Neural progenitor cell (in vitro differentiated cells): ENCODE data around the gene EMC6. TPM values are rescaled to one million over a fixed set of nuclear protein-coding genes. Genes with fewer than 3 reads are reported as not detected.

Experiments
- DNase-seq: peaks from one replicate; pipeline ENCODE4 v3.0.0-alpha.2; 2016; ENCODE audit warnings: low spot score
- H2AFZ ChIP-seq: fragments of 200-600 bp; sonication (generic); replicated peaks from 2 replicates; pipeline ENCODE4 v1.6.1; 2016; ENCODE audit warnings: antibody characterized with exemption
- H3F3A ChIP-seq: fragments of 200-600 bp; sonication (generic); 2 replicates; pipeline ENCODE4 v1.6.1; 2016; ENCODE audit warnings: antibody characterized with exemption, low read depth
- H3K27ac ChIP-seq: fragments of 200-600 bp; sonication (generic); 2 replicates; pipeline ENCODE4 v1.5.1; 2016; ENCODE audit warnings: mild to moderate bottlenecking
- H3K27me3 ChIP-seq: fragments of 200-600 bp; sonication (generic); 2 replicates; pipeline ENCODE4 v1.6.1; 2016; ENCODE audit warnings: mild to moderate bottlenecking, moderate library complexity
- H3K36me3 ChIP-seq: fragments of 200-600 bp; sonication (generic); 2 replicates; pipeline ENCODE4 v1.5.1; 2016
- H3K4me1 ChIP-seq: fragments of 200-600 bp; sonication (generic); 2 replicates; pipeline ENCODE4 v1.6.1; 2016; ENCODE audit warnings: mixed run types
- H3K4me2 ChIP-seq: fragments of 200-600 bp; sonication (generic); 2 replicates; pipeline ENCODE4 v1.6.1; 2016
- H3K4me3 ChIP-seq: fragments of 200-600 bp; sonication (generic); 2 replicates; pipeline ENCODE4 v1.5.1; 2016
- H3K79me2 ChIP-seq: fragments of 200-600 bp; sonication (generic); 2 replicates; pipeline ENCODE4 v1.6.1; 2016; ENCODE audit warnings: low read depth
- H3K9ac ChIP-seq: fragments of 200-600 bp; sonication (generic); 2 replicates; pipeline ENCODE4 v1.6.1; 2016
- H3K9me3 ChIP-seq: fragments of 200-600 bp; sonication (generic); 2 replicates; pipeline ENCODE4 v1.5.1; 2016; ENCODE audit warnings: low read depth
- H4K20me1 ChIP-seq: fragments of 200-600 bp; sonication (generic); 2 replicates; pipeline ENCODE4 v1.6.1; 2016; ENCODE audit warnings: low read depth
- H3K27ac Mint-ChIP-seq: 3 replicates; pipeline ENCODE4 v1.8.0; 2021; ENCODE audit warnings: mixed read lengths
- H3K27me3 Mint-ChIP-seq: 2 replicates; pipeline ENCODE4 v1.8.0; 2022; ENCODE audit warnings: low read depth, mild to moderate bottlenecking, inconsistent platforms, moderate library complexity, mixed read lengths; ENCODE audit not compliant: insufficient read depth
- H3K36me3 Mint-ChIP-seq: 3 replicates; pipeline ENCODE4 v1.8.0; 2021; ENCODE audit warnings: mixed read lengths
- H3K4me1 Mint-ChIP-seq: 3 replicates; pipeline ENCODE4 v1.8.0; 2021; ENCODE audit warnings: mixed read lengths
- H3K4me3 Mint-ChIP-seq: 3 replicates; pipeline ENCODE4 v1.8.0; 2021; ENCODE audit warnings: mild to moderate bottlenecking, moderate library complexity, mixed read lengths
- H3K9me3 Mint-ChIP-seq: 3 replicates; pipeline ENCODE4 v1.8.0; 2020; ENCODE audit warnings: mixed read lengths
- EZH2 ChIP-seq: fragments of 200-600 bp; sonication (generic); IDR thresholded peaks from 2 replicates; pipeline ENCODE4 v1.6.1; 2017; ENCODE audit warnings: antibody characterized with exemption, mild to moderate bottlenecking, moderate library complexity
- EZH2phosphoT487 ChIP-seq: fragments of 200-600 bp; sonication (generic); IDR thresholded peaks from 2 replicates; pipeline ENCODE4 v1.6.1; 2017; ENCODE audit warnings: antibody characterized with exemption
- total RNA-seq: library from RNA; depleted of rRNA; stranded (reverse); fragments of >200 nt; gene quantifications from 2 replicates; pipeline ENCODE4 v1.2.3, GENCODE V29; 2015; ENCODE audit warnings: low replicate concordance
- TF ChIP-seq, protein P1 (sequence below): fragments of 200-600 bp; sonication (generic); IDR thresholded peaks from 2 replicates; pipeline ENCODE4 v1.5.1; 2017; ENCODE audit warnings: antibody characterized with exemption, mild to moderate bottlenecking

Gene EMC6
- total RNA-seq, 1 donor from 2014 or later: 20.0 TPM

DNA sequence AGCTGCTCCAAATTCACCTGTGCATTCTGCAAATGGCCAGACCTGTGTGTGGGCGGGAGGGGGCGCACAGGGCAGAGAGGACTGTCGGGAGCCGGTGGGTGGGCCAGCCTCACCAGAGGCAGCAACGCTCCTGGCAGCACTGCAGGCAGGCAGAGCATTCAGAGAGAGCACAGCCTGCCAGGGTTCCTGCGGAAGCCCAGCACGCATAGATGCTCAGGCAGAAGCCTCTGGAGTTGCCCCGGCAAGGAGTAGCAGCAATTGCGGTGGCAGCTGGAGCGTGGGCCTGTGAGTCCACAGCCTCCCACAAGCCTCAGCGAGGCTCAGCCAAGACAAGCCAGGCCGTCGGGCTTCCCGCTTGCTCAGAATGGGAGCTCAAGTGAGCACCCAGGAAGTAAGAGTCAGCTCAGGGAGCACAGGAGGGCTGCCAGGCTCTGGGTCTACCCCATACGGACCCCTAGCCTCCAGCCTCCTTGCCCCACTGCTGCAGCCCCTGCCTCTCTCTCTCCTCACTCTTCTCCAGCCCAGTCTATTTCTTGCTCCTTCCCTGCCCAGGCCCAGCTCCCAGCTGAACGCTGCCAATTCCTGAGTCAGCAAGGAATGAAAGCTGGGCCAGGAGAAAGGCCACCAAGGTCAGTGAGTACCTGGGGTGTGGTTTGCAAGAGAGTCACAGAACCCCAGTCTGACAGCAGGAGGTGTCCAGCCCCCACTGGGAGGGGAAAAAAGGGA, 9.6 kb downstream of the EMC6 start:
- no peaks in the 10 kb centered on the region for H3K27me3 ChIP-seq
- no peak overlapping the region for H3K27ac ChIP-seq
- H3K4me2 ChIP-seq: no peak overlapping the region
- no peak overlapping the region for H3K9ac ChIP-seq
- Mint-ChIP-seq H3K9me3 (no peaks in the 10 kb centered on the region), H3K27me3 (peaks cover 9% of the 10 kb centered on the region), H3K4me1 (peaks cover 18% of the 10 kb centered on the region), H3K27ac (peak overlapping the region; percentile 6), H3K4me3 (no peak overlapping the region), H3K36me3 (no peaks in the 10 kb centered on the region)
- peak; percentile 65 for DNase-seq
- H3K4me1 ChIP-seq: peaks cover 9% of the 10 kb centered on the region
- no peaks in the 10 kb centered on the region for H3K79me2 ChIP-seq
- H2AFZ ChIP-seq: peak overlapping the region; percentile 79
- H3K9me3 ChIP-seq: no peaks in the 10 kb centered on the region
- no peak for TF ChIP-seq EZH2
- TF ChIP-seq, protein P1, sequence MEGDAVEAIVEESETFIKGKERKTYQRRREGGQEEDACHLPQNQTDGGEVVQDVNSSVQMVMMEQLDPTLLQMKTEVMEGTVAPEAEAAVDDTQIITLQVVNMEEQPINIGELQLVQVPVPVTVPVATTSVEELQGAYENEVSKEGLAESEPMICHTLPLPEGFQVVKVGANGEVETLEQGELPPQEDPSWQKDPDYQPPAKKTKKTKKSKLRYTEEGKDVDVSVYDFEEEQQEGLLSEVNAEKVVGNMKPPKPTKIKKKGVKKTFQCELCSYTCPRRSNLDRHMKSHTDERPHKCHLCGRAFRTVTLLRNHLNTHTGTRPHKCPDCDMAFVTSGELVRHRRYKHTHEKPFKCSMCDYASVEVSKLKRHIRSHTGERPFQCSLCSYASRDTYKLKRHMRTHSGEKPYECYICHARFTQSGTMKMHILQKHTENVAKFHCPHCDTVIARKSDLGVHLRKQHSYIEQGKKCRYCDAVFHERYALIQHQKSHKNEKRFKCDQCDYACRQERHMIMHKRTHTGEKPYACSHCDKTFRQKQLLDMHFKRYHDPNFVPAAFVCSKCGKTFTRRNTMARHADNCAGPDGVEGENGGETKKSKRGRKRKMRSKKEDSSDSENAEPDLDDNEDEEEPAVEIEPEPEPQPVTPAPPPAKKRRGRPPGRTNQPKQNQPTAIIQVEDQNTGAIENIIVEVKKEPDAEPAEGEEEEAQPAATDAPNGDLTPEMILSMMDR: peak; percentile 37
- TF ChIP-seq EZH2phosphoT487: no peak
- peaks cover 3% of the 10 kb centered on the region for H3F3A ChIP-seq
- H3K4me3 ChIP-seq: no peak overlapping the region
- no peaks in the 10 kb centered on the region for H3K36me3 ChIP-seq
- no peaks in the 10 kb centered on the region for H4K20me1 ChIP-seq

DNA sequence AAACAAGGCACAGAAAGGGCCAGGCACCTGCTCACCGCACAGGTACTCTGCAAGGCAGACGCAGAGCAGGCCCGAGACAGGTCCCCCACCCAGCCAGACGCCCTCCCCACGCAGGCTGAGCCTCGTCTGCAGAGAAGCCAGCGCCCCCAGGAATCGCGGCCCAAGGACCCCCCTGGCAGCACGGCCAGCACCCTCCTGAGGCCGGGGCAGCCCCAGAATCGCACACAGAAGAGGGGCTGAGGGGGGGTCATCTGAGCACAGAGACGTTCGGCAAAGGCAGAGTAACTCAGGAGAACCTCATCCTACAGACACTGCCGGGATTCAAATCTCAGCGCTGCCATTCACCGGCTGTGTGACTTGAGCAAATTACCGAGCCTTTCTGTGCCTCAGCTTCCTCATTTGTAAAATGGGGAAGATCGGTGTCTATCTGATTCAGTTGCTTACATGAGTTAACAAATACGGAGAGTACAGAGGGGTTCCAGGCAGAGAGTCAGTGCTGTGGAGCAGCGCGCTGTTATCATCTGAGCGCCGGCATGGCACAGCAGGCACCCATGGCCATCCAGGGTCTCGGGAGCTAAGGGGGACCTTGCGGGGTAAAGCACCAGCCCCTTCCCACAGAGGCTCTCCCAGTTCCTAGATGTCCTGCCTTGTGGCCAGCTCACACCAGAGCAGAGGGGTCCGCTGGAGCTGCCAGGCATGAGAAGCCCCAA, 10.4 kb downstream of the EMC6 start:
- Mint-ChIP-seq H3K9me3 (no peaks in the 10 kb centered on the region), H3K4me1 (peaks cover 16% of the 10 kb centered on the region), H3K36me3 (no peaks in the 10 kb centered on the region), H3K27me3 (peaks cover 10% of the 10 kb centered on the region), H3K4me3 (no peak overlapping the region), H3K27ac (no peak overlapping the region)
- no peaks in the 10 kb centered on the region for H3K36me3 ChIP-seq
- no peaks in the 10 kb centered on the region for H3K79me2 ChIP-seq
- H2AFZ ChIP-seq: no peak overlapping the region
- no peaks in the 10 kb centered on the region for H4K20me1 ChIP-seq
- no peak overlapping the region for H3K9ac ChIP-seq
- no peaks in the 10 kb centered on the region for H3K9me3 ChIP-seq
- H3F3A ChIP-seq: peaks cover 3% of the 10 kb centered on the region
- TF ChIP-seq EZH2phosphoT487: no peak
- TF ChIP-seq, protein P1: no peak
- TF ChIP-seq EZH2: no peak
- H3K27me3 ChIP-seq: no peaks in the 10 kb centered on the region
- peaks cover 9% of the 10 kb centered on the region for H3K4me1 ChIP-seq
- no peak overlapping the region for H3K4me3 ChIP-seq
- H3K4me2 ChIP-seq: no peak overlapping the region
- no peak overlapping the region for H3K27ac ChIP-seq
- no peak for DNase-seq

DNA sequence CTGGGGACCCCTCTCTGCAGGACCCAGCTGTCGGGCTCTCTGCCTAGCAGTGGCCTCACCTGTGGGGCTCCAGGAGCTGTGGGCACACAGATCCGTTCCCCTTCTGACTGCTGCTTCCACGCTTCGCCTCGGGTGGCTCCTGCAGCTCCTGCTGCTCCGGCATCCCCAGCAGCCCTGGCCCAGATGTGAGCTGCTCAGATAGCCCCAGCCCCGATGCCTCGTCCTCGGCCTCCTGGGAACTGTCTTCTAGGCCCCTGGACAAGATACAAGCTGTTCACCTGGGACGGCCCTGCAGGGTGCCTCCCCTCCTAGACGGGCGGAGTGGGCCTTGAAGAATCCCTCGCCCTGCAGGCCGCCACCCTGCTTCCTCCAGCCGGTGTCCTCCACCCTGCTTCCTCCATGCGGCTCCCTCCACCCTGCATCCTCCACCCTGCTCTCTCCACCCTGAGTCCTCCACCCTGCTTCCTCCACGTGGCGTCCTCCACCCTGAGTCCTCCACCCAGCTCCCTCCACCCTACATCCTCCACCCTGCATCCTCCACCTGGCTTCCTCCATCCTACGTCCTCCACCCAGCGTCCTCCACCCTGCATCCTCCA, 11.0 kb downstream of the EMC6 start:
- Histone ChIP-seq H3K9me3 (no peaks in the 10 kb centered on the region), H3K4me2 (no peak overlapping the region), H4K20me1 (no peaks in the 10 kb centered on the region), H3F3A (peaks cover 3% of the 10 kb centered on the region), H3K27ac (no peak overlapping the region), H3K4me3 (no peak overlapping the region), H3K36me3 (no peaks in the 10 kb centered on the region), H3K27me3 (no peaks in the 10 kb centered on the region), H2AFZ (no peak overlapping the region), H3K4me1 (peaks cover 6% of the 10 kb centered on the region), H3K79me2 (no peaks in the 10 kb centered on the region), H3K9ac (no peak overlapping the region)
- TF ChIP-seq, protein P1: no peak
- TF ChIP-seq EZH2 (no peak), EZH2phosphoT487 (no peak)
- no peak overlapping the region for H3K4me3 Mint-ChIP-seq
- no peaks in the 10 kb centered on the region for H3K36me3 Mint-ChIP-seq
- peaks cover 11% of the 10 kb centered on the region for H3K4me1 Mint-ChIP-seq
- H3K27ac Mint-ChIP-seq: no peak overlapping the region
- no peak for DNase-seq
- peaks cover 10% of the 10 kb centered on the region for H3K27me3 Mint-ChIP-seq
- H3K9me3 Mint-ChIP-seq: no peaks in the 10 kb centered on the region
